SK-N-SH (cell line): ENCODE data around the gene IL2. TPM values are rescaled to one million over a fixed set of nuclear protein-coding genes. Genes with fewer than 3 reads are reported as not detected.

ENCODE experiments used
- CTCF ChIA-PET: fragments of 300-600, 350-600 bp; formaldehyde crosslinking; extraction: SDS; loops from one replicate; lab custom pipeline; 2021; lab: Yijun Ruan, JAX
- POLR2A ChIA-PET: fragments of 350-600 bp; sonication (Branson Sonifier 250); formaldehyde crosslinking; extraction: SDS; loops from one replicate; lab custom pipeline; 2020; ENCODE audit warnings: antibody characterized with exemption, inconsistent platforms; lab: Yijun Ruan, JAX
- DNase-seq: peaks from one replicate; pipeline ENCODE4 v3.0.0; 2012
- H2AFZ ChIP-seq: fragments of 200-600 bp; sonication (generic); 2 replicates; pipeline ENCODE4 v1.8.1; 2016; ENCODE audit warnings: antibody characterized with exemption, mild to moderate bottlenecking, low read depth
- H3F3A ChIP-seq: fragments of 200-600 bp; sonication (generic); replicated peaks from 2 replicates; pipeline ENCODE3; 2016; ENCODE audit warnings: antibody characterized with exemption, mild to moderate bottlenecking; ENCODE audit not compliant: insufficient read depth
- H3K27ac ChIP-seq, 2 experiments: fragments of 200-500 bp in 1 of 2; fragments of 200-600 bp in 1 of 2; sonication (Bioruptor generic) in 1 of 2; sonication (generic), shearing (Covaris generic) in 1 of 2; 2 replicates each; pipeline versions ENCODE4 v1.5.1 to v1.6.1; 2014 to 2016; ENCODE audit warnings: low read depth in 2 of 2, inconsistent platforms in 1 of 2, low read length in 1 of 2, mild to moderate bottlenecking in 1 of 2, mixed read lengths in 1 of 2
- H3K27me3 ChIP-seq: fragments of 200-600 bp; sonication (generic), shearing (Covaris generic); 2 replicates; pipeline ENCODE4 v1.6.1; 2016; ENCODE audit warnings: mixed run types; ENCODE audit not compliant: insufficient read depth
- H3K36me3 ChIP-seq, 2 experiments: fragments of 200-500 bp in 1 of 2; fragments of 200-600 bp in 1 of 2; sonication (Bioruptor generic) in 1 of 2; sonication (generic) in 1 of 2; replicated peaks in 1 of 2; 2 replicates each; pipeline versions ENCODE3 to v1.5.1; 2014 to 2016; ENCODE audit warnings: low read length in 1 of 2, mild to moderate bottlenecking in 1 of 2; ENCODE audit not compliant: insufficient read depth in 2 of 2, control insufficient read depth in 1 of 2
- H3K4me1 ChIP-seq, 2 experiments: fragments of 200-500 bp in 1 of 2; fragments of 200-600 bp in 1 of 2; sonication (Bioruptor generic) in 1 of 2; sonication (generic), shearing (Covaris generic) in 1 of 2; 2 replicates each; pipeline versions ENCODE4 v1.5.1 to v1.6.1; 2014 to 2016; ENCODE audit warnings: low read depth in 1 of 2, low read length in 1 of 2, mixed run types in 1 of 2; ENCODE audit not compliant: insufficient read depth in 2 of 2, control insufficient read depth in 1 of 2
- H3K4me2 ChIP-seq: fragments of 200-600 bp; sonication (generic), shearing (Covaris generic); 2 replicates; pipeline ENCODE4 v1.6.1; 2017; ENCODE audit warnings: mixed run types
- H3K4me3 ChIP-seq, 2 experiments: fragments of 200-500 bp in 1 of 2; fragments of 200-600 bp in 1 of 2; sonication (Bioruptor generic) in 1 of 2; sonication (generic), shearing (Covaris generic) in 1 of 2; 2 replicates each; pipeline versions ENCODE4 v1.5.1 to v1.8.1; 2014 to 2016; ENCODE audit warnings: low read depth in 2 of 2, inconsistent platforms in 1 of 2, low read length in 1 of 2, mild to moderate bottlenecking in 1 of 2, mixed read lengths in 1 of 2, moderate library complexity in 1 of 2
- H3K79me2 ChIP-seq: fragments of 200-600 bp; sonication (generic); 2 replicates; pipeline ENCODE4 v1.8.1; 2017; ENCODE audit warnings: mild to moderate bottlenecking; ENCODE audit not compliant: insufficient read depth
- H3K9ac ChIP-seq: fragments of 200-600 bp; sonication (generic); 2 replicates; pipeline ENCODE4 v1.6.1; 2017; ENCODE audit warnings: mixed run types
- H3K9me2 ChIP-seq: fragments of 200-600 bp; sonication (generic); 2 replicates; pipeline ENCODE4 v1.6.1; 2017; ENCODE audit warnings: mixed run types
- H3K9me3 ChIP-seq: fragments of 200-600 bp; sonication (generic); 2 replicates; pipeline ENCODE4 v1.6.1; 2017; ENCODE audit warnings: mixed run types, mild to moderate bottlenecking, moderate library complexity
- H4K20me1 ChIP-seq: fragments of 200-600 bp; sonication (generic); 2 replicates; pipeline ENCODE4 v1.6.1; 2017; ENCODE audit warnings: mild to moderate bottlenecking, mixed run types; ENCODE audit not compliant: insufficient read depth
- FOXJ3 ChIP-seq: sonication (generic); formaldehyde crosslinking; IDR thresholded peaks from 2 replicates; pipeline ENCODE4 v1.5.1; 2020; ENCODE audit warnings: mild to moderate bottlenecking, missing genetic modification reagents
- GATA2 ChIP-seq: sonication (generic); formaldehyde crosslinking; IDR thresholded peaks from 2 replicates; pipeline ENCODE4 v1.5.0; 2020; ENCODE audit warnings: mild to moderate bottlenecking, missing genetic modification reagents
- IRF3 ChIP-seq: fragments of 150-350 bp; IDR thresholded peaks from 2 replicates; pipeline ENCODE4 v1.6.1; 2016; ENCODE audit warnings: mild to moderate bottlenecking, low read depth, low read length
- JUND ChIP-seq: IDR thresholded peaks from 2 replicates; pipeline ENCODE4 v1.4.0; 2012
- MEF2A ChIP-seq: IDR thresholded peaks from 2 replicates; pipeline ENCODE4 v1.4.0; 2012; ENCODE audit warnings: low read depth, borderline replicate concordance
- NRF1 ChIP-seq: IDR thresholded peaks from 2 replicates; pipeline ENCODE4 v1.6.1; 2012; ENCODE audit warnings: low read depth, mild to moderate bottlenecking, low read length
- RAD21 ChIP-seq: IDR thresholded peaks from 2 replicates; pipeline ENCODE4 v1.6.1; 2012; ENCODE audit warnings: mild to moderate bottlenecking, low read length
- RFX5 ChIP-seq: IDR thresholded peaks from 2 replicates; pipeline ENCODE4 v1.6.1; 2012; ENCODE audit warnings: mild to moderate bottlenecking, improper control_type of control experiment, low read length
- RXRA ChIP-seq: IDR thresholded peaks from 2 replicates; pipeline ENCODE4 v1.4.0; 2012; ENCODE audit warnings: low read depth, mild to moderate bottlenecking, borderline replicate concordance
- TAF1 ChIP-seq: IDR thresholded peaks from 2 replicates; pipeline ENCODE4 v1.6.1; 2012; ENCODE audit warnings: low read depth, mild to moderate bottlenecking, low read length, moderate library complexity, borderline replicate concordance
- TCF12 ChIP-seq: IDR thresholded peaks from 2 replicates; pipeline ENCODE4 v1.4.0; 2012
- USF1 ChIP-seq: IDR thresholded peaks from 2 replicates; pipeline ENCODE4 v1.4.0; 2012; ENCODE audit warnings: low read depth, borderline replicate concordance
- ZBTB33 ChIP-seq: IDR thresholded peaks from 2 replicates; pipeline ENCODE4 v1.4.0; 2012; ENCODE audit warnings: low read depth, borderline replicate concordance
- WGBS: methylation state at CpG from one replicate; pipeline ENCODE4 v1.1.6; 2017; ENCODE audit warnings: low lambda C conversion rate; 5-methylcytosine and 5-hydroxymethylcytosine counted together
- polyA plus RNA-seq, 3 experiments: library from polyadenylated mRNA; depleted of rRNA; stranded (reverse); fragments of >200 nt; gene quantifications; 2 replicates each; pipeline ENCODE4 v1.2.3, GENCODE V29; 2012

IL2 gene
- polyA plus RNA-seq, 1 of the 3 experiments (the other 2 are of a cell fraction): not detected

GRCh38 chr4:122458625-122459024 lies 2.1 kb upstream of the IL2 start:
- Histone ChIP-seq H4K20me1 (no peaks in the 10 kb centered on the region), H2AFZ (peak overlapping the region; percentile 63), H3K9me3 (no peaks in the 10 kb centered on the region), H3K4me2 (peak overlapping the region; percentile 69), H3K4me1 (no peaks in the 10 kb centered on the region; a peak in 1 of 4 replicates), H3K36me3 (no peaks in the 10 kb centered on the region), H3K27me3 (no peaks in the 10 kb centered on the region), H3K79me2 (no peaks in the 10 kb centered on the region), H3K9ac (no peak overlapping the region), H3K27ac (no peak overlapping the region), H3K9me2 (no peaks in the 10 kb centered on the region), H3K4me3 (peak overlapping the region; percentile 31 to 42), H3F3A (no peaks in the 10 kb centered on the region)
- 19% methylated on average over 5 of the region's 5 CpGs for WGBS
- DNase-seq: no peak
- POLR2A ChIA-PET: no interaction called here
- CTCF ChIA-PET: no interaction called here
- TF ChIP-seq FOXJ3 (CRISPR knock-in tag) (no peak), IRF3 (no peak), TCF12 (no peak), NRF1 (no peak), GATA2 (no peak), RFX5 (no peak), RAD21 (no peak), TAF1 (no peak), MEF2A (no peak)

GRCh38 chr4:122453384-122453995 lies 3.0 kb downstream of the IL2 start:
- 0 out of 2 replicates have a peak, but pooled peaks cover 6% of the 10 kb centered on the region for H3K27me3 ChIP-seq
- WGBS: 3% methylated on average over 1 of the region's 1 CpG

More at GRCh38 chr4:122453384-122453995, 3.0 kb downstream of the IL2 start:
- POLR2A ChIA-PET: no interaction called here
- Histone ChIP-seq H3F3A (no peaks in the 10 kb centered on the region), H3K9ac (no peak overlapping the region), H3K4me1 (no peaks in the 10 kb centered on the region; a peak in 1 of 4 replicates), H2AFZ (peak overlapping the region; percentile 13; the same call in 1 of the 2 replicates), H3K9me3 (no peaks in the 10 kb centered on the region), H4K20me1 (no peaks in the 10 kb centered on the region), H3K79me2 (no peaks in the 10 kb centered on the region), H3K4me2 (no peak overlapping the region), H3K27ac (no peak overlapping the region), H3K9me2 (no peaks in the 10 kb centered on the region), H3K4me3 (no peak overlapping the region), H3K36me3 (no peaks in the 10 kb centered on the region)
- no peak for TF ChIP-seq RXRA
- no peak for TF ChIP-seq JUND
- no peak for TF ChIP-seq IRF3
- TF ChIP-seq ZBTB33: no peak
- no peak for TF ChIP-seq USF1
- no peak for TF ChIP-seq TCF12
- CTCF ChIA-PET: interaction anchor here (0.9 kb wide), 1 partner anchor 125 kb away, joined by 3 read pairs; no protein-coding TSS in a partner anchor
- no peak for DNase-seq
